ENCODE results near the gene KRTAP10-7.
"Not testable (repeated sequence)": the region's sequence is repeated elsewhere in the genome, so short reads cannot be mapped to it uniquely, and the experiment has no call there.

KRTAP10-7 gene

GRCh38 chr21:44606495-44606894 lies 6.1 kb downstream of the KRTAP10-7 start:
- DNase-seq (ENCODE audit: low spot score): no peak
- ChIA-PET POLR2A (ENCODE audit: low non-redundant PET) (no interaction called here), CTCF (no interaction called here)
- no peak for TF ChIP-seq CTCF (conservative IDR thresholded peaks at IDR 0.05; ENCODE audit: low read depth)
- H3K27ac ChIP-seq: no peak overlapping the region

GRCh38 chr21:44609193-44609592 lies 8.8 kb downstream of the KRTAP10-7 start:
- DNase-seq (ENCODE audit: low spot score): no peak
- POLR2A ChIA-PET (ENCODE audit: low non-redundant PET): no interaction called here
- TF ChIP-seq CTCF (conservative IDR thresholded peaks at IDR 0.05; ENCODE audit: low read depth): no peak
- no peak overlapping the region for H3K27ac ChIP-seq
- CTCF ChIA-PET: no interaction called here

- CTCF ChIA-PET; DNase-seq (ENCODE audit: low spot score); H3K27ac ChIP-seq; POLR2A ChIA-PET (ENCODE audit: low non-redundant PET): not testable (repeated sequence)
These were observed 9.9 kb downstream of the KRTAP10-7 start for GRCh38 chr21:44610157-44610843.

GRCh38 chr21:44611551-44611950 lies 11.2 kb downstream of the KRTAP10-7 start:
- POLR2A ChIA-PET (ENCODE audit: low non-redundant PET): no interaction called here
- no peak for DNase-seq (ENCODE audit: low spot score)
- H3K27ac ChIP-seq: no peak overlapping the region
- CTCF ChIA-PET: no interaction called here
- no peak for TF ChIP-seq CTCF (conservative IDR thresholded peaks at IDR 0.05; ENCODE audit: low read depth)

- CTCF ChIA-PET: interaction anchor here (0.7 kb wide), 1 partner anchor 118 kb away, joined by 3 read pairs; no protein-coding TSS in a partner anchor
- DNase-seq (ENCODE audit: low spot score): no peak
- no peak for TF ChIP-seq CTCF (conservative IDR thresholded peaks at IDR 0.05; ENCODE audit: low read depth)
- H3K27ac ChIP-seq: no peak within 1 kb of the TSS
- POLR2A ChIA-PET (ENCODE audit: low non-redundant PET): no interaction called here
These were observed 11.7 kb downstream of the KRTAP10-7 start, which contains the start of gene KRTAP10-8 for GRCh38 chr21:44612029-44612486. Gene KRTAP10-8, plus strand, starts transcription at chr21:44612079. Its CDS starts 22 bp downstream, at chr21:44612101.

GRCh38 chr21:44612669-44613229 lies 12.4 kb downstream of the KRTAP10-7 start:
- no peak for DNase-seq (ENCODE audit: low spot score)
- no peak for TF ChIP-seq CTCF (conservative IDR thresholded peaks at IDR 0.05; ENCODE audit: low read depth)
- no peak overlapping the region for H3K27ac ChIP-seq
- ChIA-PET CTCF (interaction anchor here (0.7 kb wide), 1 partner anchor 119 kb away, joined by 3 read pairs; no protein-coding TSS in a partner anchor), POLR2A (ENCODE audit: low non-redundant PET) (no interaction called here)
